Choroid plexus epithelial cell (primary cell): ENCODE data around the gene PRG2.
A peak's percentile ranks its signal among the peaks of the same experiment; 100 is the strongest.

Experiments
- DNase-seq: peaks from one replicate; pipeline ENCODE4 v3.0.0-alpha.2; 2010; ENCODE audit warnings: low read depth
- H3K4me3 ChIP-seq: 2 replicates; pipeline ENCODE4 v1.5.1; 2011; ENCODE audit warnings: low read depth, mild to moderate bottlenecking, control low read depth, low read length, moderate library complexity
- CTCF ChIP-seq: conservative IDR thresholded peaks from 2 replicates; pipeline ENCODE4 v1.5.1; 2011; ENCODE audit warnings: low read depth, mild to moderate bottlenecking, control low read depth, inconsistent platforms, low read length, moderate library complexity

Gene PRG2

GRCh38 chr11:57348052-57348451 is 42.4 kb downstream of the PRG2 start:
- no peak for DNase-seq
- TF ChIP-seq CTCF = no peak
- no peak overlapping the region for H3K4me3 ChIP-seq

- no peak overlapping the region for H3K4me3 ChIP-seq
- DNase-seq = no peak
- no peak for TF ChIP-seq CTCF
Measured at GRCh38 chr11:57347336-57347735, 43.1 kb downstream of the PRG2 start.

GRCh38 chr11:57345555-57346211 is 44.8 kb downstream of the PRG2 start:
- peak; percentile 78 for DNase-seq
- no peak overlapping the region for H3K4me3 ChIP-seq
- TF ChIP-seq CTCF = peak; percentile 78

- DNase-seq = no peak
- H3K4me3 ChIP-seq = no peak overlapping the region
- no peak for TF ChIP-seq CTCF
Measured at GRCh38 chr11:57344826-57345225, 45.6 kb downstream of the PRG2 start.

GRCh38 chr11:57343825-57344224 is 46.6 kb downstream of the PRG2 start:
- no peak overlapping the region for H3K4me3 ChIP-seq
- no peak for DNase-seq
- TF ChIP-seq CTCF = no peak

- no peak for DNase-seq
- no peak for TF ChIP-seq CTCF
- H3K4me3 ChIP-seq = no peak overlapping the region
Measured at GRCh38 chr11:57342702-57343101, 47.7 kb downstream of the PRG2 start.

- DNase-seq = no peak
- no peak overlapping the region for H3K4me3 ChIP-seq
- TF ChIP-seq CTCF = no peak
Measured at GRCh38 chr11:57341250-57341808, 49.1 kb downstream of the PRG2 start.
